ENCODE results near the gene ZCCHC24.

Gene ZCCHC24

GRCh38 chr10:79347894-79348639 is 97.4 kb downstream of the ZCCHC24 start:
- DNase-seq (ENCODE audit: insufficient read length): peak; percentile 83
- peak; percentile 78 for FAIRE-seq
- TF ChIP-seq POLR2A (IDR thresholded peaks at IDR 0.05; ENCODE audit: low read depth, low read length) (no peak; the same call in 1 of the 2 replicates), POLR2AphosphoS5 (IDR thresholded peaks at IDR 0.05; ENCODE audit: low read depth, low read length) (no peak; the same call in 1 of the 2 replicates), TAF1 (IDR thresholded peaks at IDR 0.05; ENCODE audit: borderline replicate concordance, low read depth, low read length) (0 out of 2 replicates have a peak, but pooled peaks have one; percentile 39)

- TF ChIP-seq TAF1 (IDR thresholded peaks at IDR 0.05; ENCODE audit: borderline replicate concordance, low read depth, low read length) (peak; percentile 77), POLR2A (IDR thresholded peaks at IDR 0.05; ENCODE audit: low read depth, low read length) (peak; percentile 95), POLR2AphosphoS5 (IDR thresholded peaks at IDR 0.05; ENCODE audit: low read depth, low read length) (peak; percentile 91)
- peak; percentile 84 for FAIRE-seq
- DNase-seq (ENCODE audit: insufficient read length): peak; percentile 93
These were observed 98.1 kb downstream of the ZCCHC24 start, which contains the start of gene PPIF for GRCh38 chr10:79347226-79347893. TSS of gene PPIF (plus strand) at chr10:79347469. CDS start at chr10:79347549, 80 bp downstream.

GRCh38 chr10:79346388-79347225 is 98.8 kb downstream of the ZCCHC24 start:
- DNase-seq (ENCODE audit: insufficient read length) (no peak), FAIRE-seq (no peak)
- TF ChIP-seq POLR2A (IDR thresholded peaks at IDR 0.05; ENCODE audit: low read depth, low read length) (no peak), POLR2AphosphoS5 (IDR thresholded peaks at IDR 0.05; ENCODE audit: low read depth, low read length) (no peak), TAF1 (IDR thresholded peaks at IDR 0.05; ENCODE audit: borderline replicate concordance, low read depth, low read length) (no peak)

GRCh38 chr10:79346012-79346340 is 99.4 kb downstream of the ZCCHC24 start:
- FAIRE-seq: no peak
- no peak for DNase-seq (ENCODE audit: insufficient read length)
- no peak for TF ChIP-seq TAF1 (IDR thresholded peaks at IDR 0.05; ENCODE audit: borderline replicate concordance, low read depth, low read length)
- no peak for TF ChIP-seq POLR2A (IDR thresholded peaks at IDR 0.05; ENCODE audit: low read depth, low read length)
- no peak for TF ChIP-seq POLR2AphosphoS5 (IDR thresholded peaks at IDR 0.05; ENCODE audit: low read depth, low read length)

- no peak for FAIRE-seq
- no peak for DNase-seq (ENCODE audit: insufficient read length)
- no peak for TF ChIP-seq POLR2A (IDR thresholded peaks at IDR 0.05; ENCODE audit: low read depth, low read length)
- TF ChIP-seq POLR2AphosphoS5 (IDR thresholded peaks at IDR 0.05; ENCODE audit: low read depth, low read length): no peak
- TF ChIP-seq TAF1 (IDR thresholded peaks at IDR 0.05; ENCODE audit: borderline replicate concordance, low read depth, low read length): no peak
These were observed 100.0 kb downstream of the ZCCHC24 start for GRCh38 chr10:79345241-79346011.

- no peak for TF ChIP-seq POLR2A (IDR thresholded peaks at IDR 0.05; ENCODE audit: low read depth, low read length)
- no peak for TF ChIP-seq POLR2AphosphoS5 (IDR thresholded peaks at IDR 0.05; ENCODE audit: low read depth, low read length)
- no peak for TF ChIP-seq TAF1 (IDR thresholded peaks at IDR 0.05; ENCODE audit: borderline replicate concordance, low read depth, low read length)
- no peak for FAIRE-seq
- no peak for DNase-seq (ENCODE audit: insufficient read length)
These were observed 100.8 kb downstream of the ZCCHC24 start for GRCh38 chr10:79344502-79345195.

GRCh38 chr10:79342811-79343561 is 102.4 kb downstream of the ZCCHC24 start:
- TF ChIP-seq TAF1 (IDR thresholded peaks at IDR 0.05; ENCODE audit: borderline replicate concordance, low read depth, low read length): no peak
- FAIRE-seq (no peak), DNase-seq (ENCODE audit: insufficient read length) (no peak)

GRCh38 chr10:79342295-79342761 is 103.1 kb downstream of the ZCCHC24 start:
- FAIRE-seq (no peak), DNase-seq (ENCODE audit: insufficient read length) (no peak)
- TF ChIP-seq TAF1 (IDR thresholded peaks at IDR 0.05; ENCODE audit: borderline replicate concordance, low read depth, low read length) (no peak), POLR2AphosphoS5 (IDR thresholded peaks at IDR 0.05; ENCODE audit: low read depth, low read length) (no peak), POLR2A (IDR thresholded peaks at IDR 0.05; ENCODE audit: low read depth, low read length) (no peak)

- FAIRE-seq: no peak
- DNase-seq (ENCODE audit: insufficient read length): no peak
- TF ChIP-seq POLR2AphosphoS5 (IDR thresholded peaks at IDR 0.05; ENCODE audit: low read depth, low read length): no peak
- no peak for TF ChIP-seq TAF1 (IDR thresholded peaks at IDR 0.05; ENCODE audit: borderline replicate concordance, low read depth, low read length)
- no peak for TF ChIP-seq POLR2A (IDR thresholded peaks at IDR 0.05; ENCODE audit: low read depth, low read length)
These were observed 104.7 kb downstream of the ZCCHC24 start for GRCh38 chr10:79340646-79341244.
